Endothelial cell of umbilical vein (primary cell): ENCODE results near the gene LAIR2. TPM values are rescaled to one million over a fixed set of nuclear protein-coding genes. Genes with fewer than 3 reads are reported as not detected.

Experiments
- BruUV-seq: library from RNA; stranded (reverse); fragments of 400-500 nt; replicated peaks from 2 replicates; lab custom pipeline; 2021; lab: Mats Ljungman, UMichigan
- CTCF ChIA-PET: fragments of 300-600, 350-600 bp; sonication (Branson Sonifier 250); formaldehyde crosslinking; loops from one replicate; lab custom pipeline; 2021; ENCODE audit warnings: antibody characterized with exemption, inconsistent platforms; lab: Charles Lee
- POLR2A ChIA-PET: fragments of 300-600, 350-600 bp; sonication (Branson Sonifier 250); formaldehyde crosslinking; loops from one replicate; lab custom pipeline; 2021; ENCODE audit warnings: antibody characterized with exemption, inconsistent platforms; lab: Charles Lee
- DNase-seq: peaks from one replicate; pipeline ENCODE4 v3.0.0-alpha.2; 2011; ENCODE audit warnings: low read depth, low spot score
- FAIRE-seq: peaks from 2 replicates; lab custom pipeline; 2011; peaks lifted over from hg19 to GRCh38; lab: Jason Lieb, UNC
- H2AFZ ChIP-seq: 2 replicates; pipeline ENCODE4 v1.6.0; 2012; ENCODE audit warnings: low read depth, low read length, control low read depth, inconsistent platforms
- H3K27ac ChIP-seq: 2 replicates; pipeline ENCODE4 v1.5.1; 2011; ENCODE audit warnings: low read depth, mild to moderate bottlenecking, control low read depth, low read length, moderate library complexity; ENCODE audit not compliant: insufficient read depth
- H3K27me3 ChIP-seq, 2 experiments: 2 replicates each; pipeline versions ENCODE4 v1.6.0 to v1.6.1; 2011; ENCODE audit warnings: low read length in 2 of 2, mixed read lengths in 1 of 2; ENCODE audit not compliant: control insufficient read depth in 2 of 2, insufficient read depth in 2 of 2
- H3K36me3 ChIP-seq, 2 experiments: 2 replicates in 1 of 2; 3 replicates in 1 of 2; pipeline ENCODE4 v1.5.1; 2011; ENCODE audit warnings: low read length in 2 of 2, mild to moderate bottlenecking in 1 of 2, moderate library complexity in 1 of 2; ENCODE audit not compliant: control insufficient read depth in 2 of 2, insufficient read depth in 2 of 2; ENCODE audit errors: extremely low read depth in 1 of 2
- H3K4me1 ChIP-seq: 3 replicates; pipeline ENCODE4 v1.5.1; 2011; ENCODE audit warnings: mild to moderate bottlenecking, low read length; ENCODE audit not compliant: control insufficient read depth, insufficient read depth; ENCODE audit errors: extremely low read depth
- H3K4me2 ChIP-seq: 2 replicates; pipeline ENCODE4 v1.6.1; 2011; ENCODE audit warnings: low read length, control low read depth, mixed read lengths; ENCODE audit not compliant: insufficient read depth
- H3K4me3 ChIP-seq, 3 experiments: fragments of 200-600 bp in 1 of 3; sonication (generic), shearing (Covaris generic) in 1 of 3; replicated peaks in 1 of 3; 2 replicates each; pipeline ENCODE4 v1.5.1; 2011 to 2016; ENCODE audit warnings: control low read depth in 3 of 3, low read length in 3 of 3, mild to moderate bottlenecking in 2 of 3, inconsistent platforms in 1 of 3, low read depth in 1 of 3, moderate library complexity in 1 of 3; ENCODE audit not compliant: insufficient read depth in 1 of 3
- H3K79me2 ChIP-seq: 2 replicates; pipeline ENCODE4 v1.6.0; 2012; ENCODE audit warnings: low read length, inconsistent platforms; ENCODE audit not compliant: control insufficient read depth, insufficient read depth
- H3K9ac ChIP-seq: replicated peaks from 2 replicates; pipeline ENCODE3; 2011; ENCODE audit warnings: low read length, control low read depth; ENCODE audit not compliant: insufficient read depth; ENCODE audit errors: extremely low read depth
- H3K9me1 ChIP-seq: replicated peaks from 3 replicates; pipeline ENCODE4 v1.6.0; 2011; ENCODE audit warnings: mild to moderate bottlenecking, low read length; ENCODE audit not compliant: control insufficient read depth, insufficient read depth; ENCODE audit errors: extremely low read depth
- H3K9me3 ChIP-seq: replicated peaks from 2 replicates; pipeline ENCODE4 v1.5.1; 2012; ENCODE audit warnings: low read length, inconsistent platforms; ENCODE audit not compliant: control insufficient read depth, insufficient read depth
- H4K20me1 ChIP-seq: replicated peaks from 2 replicates; pipeline ENCODE3; 2011; ENCODE audit warnings: mild to moderate bottlenecking, low read length; ENCODE audit not compliant: control insufficient read depth, insufficient read depth; ENCODE audit errors: extremely low read depth
- CTCF ChIP-seq, 2 donors: IDR thresholded peaks; 1 replicate in 1 of 2; 2 replicates in 1 of 2; pipeline ENCODE4 v1.5.1; 2011; ENCODE audit warnings: low read length in 2 of 2, mild to moderate bottlenecking in 2 of 2, moderate library complexity in 2 of 2, control low read depth in 1 of 2, inconsistent platforms in 1 of 2, low read depth in 1 of 2; ENCODE audit not compliant: insufficient read depth in 1 of 2; ENCODE audit errors: extremely low read depth in 1 of 2
- GATA2 ChIP-seq: IDR thresholded peaks from 2 replicates; pipeline ENCODE4 v1.7.0; 2011; ENCODE audit warnings: low read depth, mild to moderate bottlenecking, moderate library complexity, mixed read lengths, low read length; ENCODE audit not compliant: insufficient read length, insufficient read depth
- JUN ChIP-seq: IDR thresholded peaks from 2 replicates; pipeline ENCODE4 v1.6.1; 2011; ENCODE audit warnings: borderline replicate concordance, low read depth; ENCODE audit not compliant: insufficient read length, insufficient read depth
- POLR2A ChIP-seq: IDR thresholded peaks from 2 replicates; pipeline ENCODE4 v1.6.1; 2012; ENCODE audit warnings: low read depth, mild to moderate bottlenecking, control low read depth, low read length
- dilution Hi-C: fragments of 300-500 bp; cut with MboI; formaldehyde crosslinking; loops from one replicate; pipeline ENCODE4 v1.15.0; 2019; ENCODE audit warnings: low sequenced_read_pairs; ENCODE audit not compliant: extremely low pct_ligation_motif_present
- intact Hi-C: fragments of 100-400 bp; cut with micrococcal nuclease; formaldehyde crosslinking; loops from one replicate; pipeline ENCODE4 v1.10.0; 2022
- polyA plus RNA-seq, 4 experiments: library from polyadenylated mRNA; depleted of rRNA in 3 of 4; stranded (reverse) in 3 of 4; unstranded in 1 of 4; fragments of >200 nt; gene quantifications; 2 replicates each; pipeline versions ENCODE4 v1.2.1 to v1.2.3, GENCODE V29; 2011 to 2012; ENCODE audit warnings: missing spikeins in 1 of 4
- total RNA-seq: library from RNA; stranded (reverse); gene quantifications from 2 replicates; pipeline ENCODE4 v1.2.3, GENCODE V29; 2021

The LAIR2 gene
- total and polyA plus RNA-seq, 2 donors (not counting 3 experiments of a cell fraction or from before 2014, with no cell fraction given), result not detected

GRCh38 chr19:54457773-54458647, 44.6 kb upstream of the LAIR2 start:
- no peaks in the 10 kb centered on the region for H4K20me1 ChIP-seq
- peaks cover 22% of the 10 kb centered on the region for H3K4me1 ChIP-seq
- intact Hi-C loops, result loop anchor here (5.0 kb wide), 1 partner anchor 296 kb away; no protein-coding TSS in a partner anchor
- TF ChIP-seq POLR2A (peak; percentile 12), GATA2 (no peak)
- H3K36me3 ChIP-seq, result peaks cover 41 to 78% of the 10 kb centered on the region in 2 experiments
- no peaks in the 10 kb centered on the region for H3K9me1 ChIP-seq
- H3K9me3 ChIP-seq, result no peaks in the 10 kb centered on the region
- peaks cover 67% of the 10 kb centered on the region for H3K79me2 ChIP-seq
- ChIA-PET CTCF (interaction anchor here (1.3 kb wide), 1 partner anchor 9 kb away, joined by 4 read pairs; the partner anchor contains the start of gene LENG8), POLR2A (no interaction called here)
- dilution Hi-C loops, result no loop called here
- no peak overlapping the region for H3K27ac ChIP-seq
- BruUV-seq, result TSS peak; percentile 1
- FAIRE-seq, result no peak
- H3K9ac ChIP-seq, result no peak overlapping the region
- DNase-seq, result no peak
- H3K4me3 ChIP-seq, result no peak overlapping the region
- no peaks in the 10 kb centered on the region for H3K27me3 ChIP-seq
- no peak overlapping the region for H3K4me2 ChIP-seq
- no peak overlapping the region for H2AFZ ChIP-seq

- Histone ChIP-seq H3K27me3 (no peaks in the 10 kb centered on the region), H3K36me3 (peaks cover 35 to 70% of the 10 kb centered on the region in 2 experiments), H3K9ac (no peak overlapping the region), H3K27ac (no peak overlapping the region), H3K9me3 (no peaks in the 10 kb centered on the region), H3K9me1 (no peaks in the 10 kb centered on the region), H2AFZ (no peak overlapping the region), H3K4me3 (no peak overlapping the region), H3K79me2 (peaks cover 60% of the 10 kb centered on the region), H4K20me1 (no peaks in the 10 kb centered on the region), H3K4me1 (peaks cover 22% of the 10 kb centered on the region), H3K4me2 (no peak overlapping the region)
- ChIA-PET POLR2A (no interaction called here), CTCF (interaction anchor here (1.3 kb wide), 1 partner anchor 10 kb away, joined by 4 read pairs; the partner anchor contains the start of gene LENG8)
- no TSS peak for BruUV-seq
- no peak for DNase-seq
- TF ChIP-seq JUN, result no peak
- peak; percentile 2 for TF ChIP-seq POLR2A
- TF ChIP-seq CTCF (IDR thresholded peaks at IDR 0.05; ENCODE audit: extremely low read depth in 1 of 2, insufficient read depth in 1 of 2, low read depth in 1 of 2, low read length in 2 of 2), result no peak
- dilution Hi-C loops (no loop called here), intact Hi-C loops (loop anchor here (5.0 kb wide), 1 partner anchor 296 kb away; no protein-coding TSS in a partner anchor)
- no peak for FAIRE-seq
These were observed 43.9 kb upstream of the LAIR2 start for GRCh38 chr19:54458648-54459281.
